Fibroblast of pulmonary artery (primary cell): Measurements from ENCODE around the gene GABRB1.

Experiments
- DNase-seq: peaks from one replicate; pipeline ENCODE4 v3.0.0-alpha.2; 2010; ENCODE audit warnings: low read depth
- H3K4me3 ChIP-seq: replicated peaks from 2 replicates; pipeline ENCODE4 v1.5.1; 2011; ENCODE audit warnings: low read depth, mild to moderate bottlenecking, control low read depth, low read length, moderate library complexity
- TF ChIP-seq, protein P1 (sequence below): IDR thresholded peaks from 2 replicates; pipeline ENCODE4 v1.5.1; 2011; ENCODE audit warnings: mild to moderate bottlenecking, control low read depth, low read length, inconsistent platforms; ENCODE audit errors: missing control alignments

Gene GABRB1

GRCh38 chr4:47451657-47452056, 420.3 kb downstream of the GABRB1 start:
- no peak overlapping the region for H3K4me3 ChIP-seq
- TF ChIP-seq, protein P1, sequence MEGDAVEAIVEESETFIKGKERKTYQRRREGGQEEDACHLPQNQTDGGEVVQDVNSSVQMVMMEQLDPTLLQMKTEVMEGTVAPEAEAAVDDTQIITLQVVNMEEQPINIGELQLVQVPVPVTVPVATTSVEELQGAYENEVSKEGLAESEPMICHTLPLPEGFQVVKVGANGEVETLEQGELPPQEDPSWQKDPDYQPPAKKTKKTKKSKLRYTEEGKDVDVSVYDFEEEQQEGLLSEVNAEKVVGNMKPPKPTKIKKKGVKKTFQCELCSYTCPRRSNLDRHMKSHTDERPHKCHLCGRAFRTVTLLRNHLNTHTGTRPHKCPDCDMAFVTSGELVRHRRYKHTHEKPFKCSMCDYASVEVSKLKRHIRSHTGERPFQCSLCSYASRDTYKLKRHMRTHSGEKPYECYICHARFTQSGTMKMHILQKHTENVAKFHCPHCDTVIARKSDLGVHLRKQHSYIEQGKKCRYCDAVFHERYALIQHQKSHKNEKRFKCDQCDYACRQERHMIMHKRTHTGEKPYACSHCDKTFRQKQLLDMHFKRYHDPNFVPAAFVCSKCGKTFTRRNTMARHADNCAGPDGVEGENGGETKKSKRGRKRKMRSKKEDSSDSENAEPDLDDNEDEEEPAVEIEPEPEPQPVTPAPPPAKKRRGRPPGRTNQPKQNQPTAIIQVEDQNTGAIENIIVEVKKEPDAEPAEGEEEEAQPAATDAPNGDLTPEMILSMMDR, result no peak
- DNase-seq, result no peak

DNA sequence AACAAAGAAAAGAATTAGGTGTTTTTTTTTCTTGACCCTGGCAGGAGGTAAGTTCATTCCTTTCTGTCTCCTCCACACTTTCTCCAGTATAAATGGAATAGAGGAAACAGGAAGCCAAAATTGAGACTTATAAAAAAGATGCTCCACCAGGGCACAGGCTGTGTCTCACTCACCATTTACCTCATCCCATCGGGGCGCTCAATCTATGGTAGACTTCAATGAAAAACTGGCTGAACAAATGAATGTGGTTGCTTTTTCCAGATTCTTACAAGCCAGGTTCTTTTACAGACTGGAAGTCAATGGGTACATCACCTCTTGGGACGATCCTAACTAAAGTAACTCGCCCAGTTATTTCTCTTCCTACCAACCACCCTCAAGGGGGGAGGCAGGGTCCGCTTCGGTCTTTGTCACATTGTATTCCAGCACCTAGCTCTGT, 431.4 kb downstream of the GABRB1 start:
- DNase-seq, result peak; percentile 8
- peak overlapping the region; percentile 79 for H3K4me3 ChIP-seq

GRCh38 chr4:47463235-47463956, 432.0 kb downstream of the GABRB1 start, which contains the start of gene COMMD8:
TSS of gene COMMD8 (minus strand) at chr4:47463702. CDS start at chr4:47463651, 51 bp downstream.
- peak within 1 kb of the TSS; percentile 79 for H3K4me3 ChIP-seq
- TF ChIP-seq, protein P1, result peak; percentile 14
- DNase-seq, result peak; percentile 97

More for the DNA sequence above, 431.4 kb downstream of the GABRB1 start:
- TF ChIP-seq, protein P1, result no peak

DNA sequence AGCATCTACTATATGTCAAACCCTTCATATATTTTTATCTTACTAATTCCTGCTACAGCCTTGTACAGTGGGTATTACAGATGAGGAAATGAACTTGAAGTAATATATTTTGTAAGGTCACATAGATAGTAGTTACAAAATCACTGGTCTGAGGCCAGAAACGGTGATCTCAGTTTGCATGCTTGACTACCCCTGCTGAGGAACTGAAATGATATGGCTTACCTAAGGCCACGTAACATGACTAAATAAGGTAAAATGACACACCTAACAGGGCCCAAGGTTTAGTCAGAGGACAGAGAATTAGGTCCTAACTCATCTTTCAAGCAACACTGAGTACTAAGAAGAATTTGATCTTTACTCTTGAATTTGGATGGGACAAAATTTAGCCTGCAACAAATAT, 433.6 kb downstream of the GABRB1 start:
- H3K4me3 ChIP-seq, result no peak overlapping the region
- TF ChIP-seq, protein P1, result no peak
- DNase-seq, result peak; percentile 24

- TF ChIP-seq, protein P1, result no peak
- no peak overlapping the region for H3K4me3 ChIP-seq
- no peak for DNase-seq
These were observed 434.9 kb downstream of the GABRB1 start for GRCh38 chr4:47466056-47466785.

GRCh38 chr4:47468706-47469365, 437.5 kb downstream of the GABRB1 start:
- no peak overlapping the region for H3K4me3 ChIP-seq
- TF ChIP-seq, protein P1, result no peak
- peak; percentile 58 for DNase-seq
